WTC11 (cell line): ENCODE data around the gene METTL15. TPM values are rescaled to one million over a fixed set of nuclear protein-coding genes. Genes with fewer than 3 reads are reported as not detected.
"Not testable (repeated sequence)": the region's sequence is repeated elsewhere in the genome, so short reads cannot be mapped to it uniquely, and the experiment has no call there.

Source experiments
- ATAC-seq: fragments of 200-7000 bp; cut with Tn5 transposase; 2 replicates; pipeline ENCODE4 v1.10.0; 2021; ENCODE audit warnings: mild to moderate bottlenecking, moderate library complexity
- CTCF ChIA-PET: fragments of 300-600 bp; sonication (Branson Sonifier 250); formaldehyde crosslinking; loops from one replicate; lab custom pipeline; 2021; ENCODE audit warnings: antibody characterized with exemption; lab: Charles Lee
- POLR2A ChIA-PET: fragments of 350-600 bp; sonication (Branson Sonifier 250); formaldehyde crosslinking; loops from one replicate; lab custom pipeline; 2021; ENCODE audit warnings: antibody characterized with exemption; lab: Charles Lee
- DNase-seq: peaks from one replicate; pipeline ENCODE4 v3.0.0; 2021; ENCODE audit warnings: low spot score
- H3K27ac Mint-ChIP-seq: 2 replicates; pipeline ENCODE4 v1.8.0; 2021; ENCODE audit warnings: mixed read lengths
- H3K27me3 Mint-ChIP-seq: 2 replicates; pipeline ENCODE4 v1.8.0; 2021; ENCODE audit warnings: low read depth, mild to moderate bottlenecking, moderate library complexity, mixed read lengths
- H3K36me3 Mint-ChIP-seq: 2 replicates; pipeline ENCODE4 v1.8.0; 2021; ENCODE audit warnings: mixed read lengths
- H3K4me1 Mint-ChIP-seq: 2 replicates; pipeline ENCODE4 v1.8.0; 2022; ENCODE audit warnings: mixed read lengths
- H3K4me3 Mint-ChIP-seq: 2 replicates; pipeline ENCODE4 v1.8.0; 2021; ENCODE audit warnings: mild to moderate bottlenecking, moderate library complexity, mixed read lengths
- H3K9me3 Mint-ChIP-seq: 2 replicates; pipeline ENCODE4 v1.8.0; 2021; ENCODE audit warnings: mixed read lengths
- AR ChIP-seq: fragments of 250-450 bp; sonication (Bioruptor Pico); IDR thresholded peaks from 2 replicates; pipeline ENCODE4 v1.9.0; 2021; ENCODE audit warnings: mild to moderate bottlenecking
- ATF1 ChIP-seq: sonication (generic); formaldehyde crosslinking; IDR thresholded peaks from 2 replicates; pipeline ENCODE4 v1.8.1; 2023; ENCODE audit warnings: mild to moderate bottlenecking, moderate library complexity, missing genetic modification reagents
- CBFB ChIP-seq: sonication (generic); formaldehyde crosslinking; IDR thresholded peaks from 2 replicates; pipeline ENCODE4 v1.8.1; 2022; ENCODE audit warnings: mild to moderate bottlenecking, low read depth, missing genetic modification reagents
- CDX4 ChIP-seq: fragments of 250-450 bp; sonication (Bioruptor Pico); IDR thresholded peaks from 2 replicates; pipeline ENCODE4 v1.9.0; 2021; ENCODE audit warnings: moderate library complexity, mild to moderate bottlenecking, inconsistent platforms, borderline replicate concordance
- CREB1 ChIP-seq: sonication (generic); formaldehyde crosslinking; IDR thresholded peaks from 2 replicates; pipeline ENCODE4 v1.8.0; 2023; ENCODE audit warnings: mild to moderate bottlenecking, missing genetic modification reagents
- CTCF ChIP-seq: fragments of 200-600 bp; IDR thresholded peaks from 2 replicates; pipeline ENCODE4 v1.8.0; 2022; ENCODE audit warnings: antibody characterized with exemption
- ERG ChIP-seq: fragments of 250-450 bp; sonication (Bioruptor Pico); IDR thresholded peaks from 2 replicates; pipeline ENCODE4 v1.8.0; 2021; ENCODE audit warnings: mild to moderate bottlenecking
- ETV6 ChIP-seq: sonication (generic); formaldehyde crosslinking; IDR thresholded peaks from 2 replicates; pipeline ENCODE4 v1.8.1; 2022; ENCODE audit warnings: mild to moderate bottlenecking, missing genetic modification reagents
- FOXJ3 ChIP-seq: sonication (generic); formaldehyde crosslinking; IDR thresholded peaks from 2 replicates; pipeline ENCODE4 v1.9.0; 2021; ENCODE audit warnings: missing genetic modification reagents, mild to moderate bottlenecking, borderline replicate concordance
- FOXP4 ChIP-seq: sonication (generic); formaldehyde crosslinking; IDR thresholded peaks from 2 replicates; pipeline ENCODE4 v1.8.0; 2022; ENCODE audit warnings: mild to moderate bottlenecking, missing genetic modification reagents
- GTF2I ChIP-seq: fragments of 250-450 bp; sonication (Bioruptor Pico); conservative IDR thresholded peaks from 2 replicates; pipeline ENCODE4 v1.4.0; 2021; ENCODE audit warnings: mild to moderate bottlenecking
- HMGXB4 ChIP-seq: sonication (generic); formaldehyde crosslinking; IDR thresholded peaks from 2 replicates; pipeline ENCODE4 v1.8.1; 2023; ENCODE audit warnings: mild to moderate bottlenecking, moderate library complexity, missing genetic modification reagents
- JAZF1 ChIP-seq: fragments of 250-450 bp; sonication (Bioruptor Pico); IDR thresholded peaks from 2 replicates; pipeline ENCODE4 v1.9.0; 2021; ENCODE audit warnings: moderate library complexity, mild to moderate bottlenecking, inconsistent platforms
- MXD4 ChIP-seq: fragments of 250-450 bp; sonication (Bioruptor Pico); IDR thresholded peaks from 2 replicates; pipeline ENCODE4 v1.8.0; 2021; ENCODE audit warnings: mild to moderate bottlenecking, moderate library complexity, borderline replicate concordance
- NFATC4 ChIP-seq: fragments of 250-450 bp; sonication (Bioruptor Pico); IDR thresholded peaks from 2 replicates; pipeline ENCODE4 v1.9.0; 2021; ENCODE audit warnings: mild to moderate bottlenecking
- NFE2L1 ChIP-seq: sonication (generic); formaldehyde crosslinking; IDR thresholded peaks from 2 replicates; pipeline ENCODE4 v1.8.1; 2023; ENCODE audit warnings: missing genetic modification reagents
- ZBTB21 ChIP-seq: sonication (generic); formaldehyde crosslinking; IDR thresholded peaks from 2 replicates; pipeline ENCODE4 v1.8.1; 2023; ENCODE audit warnings: mild to moderate bottlenecking, missing genetic modification reagents, borderline replicate concordance
- ZMAT4 ChIP-seq: fragments of 250-450 bp; sonication (Bioruptor Pico); IDR thresholded peaks from 2 replicates; pipeline ENCODE4 v1.9.0; 2021; ENCODE audit warnings: mild to moderate bottlenecking
- ZNF219 ChIP-seq: sonication (generic); formaldehyde crosslinking; IDR thresholded peaks from 2 replicates; pipeline ENCODE4 v1.8.0; 2023; ENCODE audit warnings: missing genetic modification reagents, mild to moderate bottlenecking, borderline replicate concordance
- total RNA-seq: library from RNA; stranded (reverse); gene quantifications from 3 replicates; pipeline ENCODE4 v1.2.3, GENCODE V29; 2021

Gene METTL15
- total RNA-seq, 1 experiment from 2014 or later: 13.2 TPM

- POLR2A ChIA-PET: interaction anchor here (0.6 kb wide), 1 partner anchor 134 kb away, joined by 3 read pairs; no protein-coding TSS in a partner anchor
- no peak overlapping the region for H3K4me3 Mint-ChIP-seq
- peaks cover 17% of the 10 kb centered on the region for H3K36me3 Mint-ChIP-seq
- no peaks in the 10 kb centered on the region for H3K9me3 Mint-ChIP-seq
- no peaks in the 10 kb centered on the region for H3K4me1 Mint-ChIP-seq
- DNase-seq (no peak), ATAC-seq (no peak)
- H3K27ac Mint-ChIP-seq: no peak overlapping the region
- H3K27me3 Mint-ChIP-seq: no peaks in the 10 kb centered on the region
- CTCF ChIA-PET: no interaction called here
- TF ChIP-seq CREB1 (CRISPR knock-in tag) (no peak), ZBTB21 (no peak), HMGXB4 (CRISPR knock-in tag) (no peak), NFE2L1 (no peak), CDX4 (no peak)
Observed at GRCh38 chr11:28083118-28083517, 25.1 kb upstream of the METTL15 start.

- DNase-seq (no peak), ATAC-seq (no peak)
- CTCF ChIA-PET: no interaction called here
- H3K36me3 Mint-ChIP-seq: peaks cover 17% of the 10 kb centered on the region
- TF ChIP-seq HMGXB4 (CRISPR knock-in tag) (no peak), CDX4 (no peak), ETV6 (CRISPR knock-in tag) (no peak), CBFB (no peak), ATF1 (CRISPR knock-in tag) (no peak), NFATC4 (no peak), ZNF219 (no peak), FOXJ3 (CRISPR knock-in tag) (no peak), FOXP4 (CRISPR knock-in tag) (no peak), GTF2I (CRISPR knock-in tag) (no peak), JAZF1 (no peak), ZMAT4 (CRISPR knock-in tag) (no peak), AR (CRISPR knock-in tag) (no peak), ERG (CRISPR knock-in tag) (no peak), CTCF (no peak), MXD4 (CRISPR knock-in tag) (no peak)
- H3K9me3 Mint-ChIP-seq: no peaks in the 10 kb centered on the region
- no peaks in the 10 kb centered on the region for H3K27me3 Mint-ChIP-seq
- H3K4me3 Mint-ChIP-seq: no peak overlapping the region
- POLR2A ChIA-PET: no interaction called here
- H3K27ac Mint-ChIP-seq: no peak overlapping the region
- no peaks in the 10 kb centered on the region for H3K4me1 Mint-ChIP-seq
Observed at GRCh38 chr11:28086569-28086968, 21.6 kb upstream of the METTL15 start.

GRCh38 chr11:28087192-28087591 is 21.0 kb upstream of the METTL15 start:
- H3K4me3 Mint-ChIP-seq, ATAC-seq, H3K9me3 Mint-ChIP-seq, POLR2A ChIA-PET, H3K4me1 Mint-ChIP-seq, DNase-seq, H3K27me3 Mint-ChIP-seq, H3K27ac Mint-ChIP-seq, CTCF ChIA-PET: not testable (repeated sequence)
- H3K36me3 Mint-ChIP-seq: peaks cover 11% of the 10 kb centered on the region
